HEK293 (cell line): Measurements from ENCODE around the gene CCDC73.

Experiments used
- HOXD13 ChIP-seq: sonication (generic); formaldehyde crosslinking; IDR thresholded peaks from 2 replicates; pipeline ENCODE4 v1.8.0; 2022; ENCODE audit warnings: missing genetic modification reagents, borderline replicate concordance
- RBAK ChIP-seq: fragments of 450-650 bp; formaldehyde crosslinking; IDR thresholded peaks from 2 replicates; pipeline ENCODE4 v1.5.1; 2016; ENCODE audit warnings: missing biosample characterization, missing genetic modification characterization
- SCRT1 ChIP-seq: fragments of 450-650 bp; formaldehyde crosslinking; IDR thresholded peaks from 2 replicates; pipeline ENCODE4 v1.5.1; 2016; ENCODE audit warnings: missing biosample characterization, missing genetic modification characterization, borderline replicate concordance
- SP2 ChIP-seq: fragments of 450-650 bp; formaldehyde crosslinking; IDR thresholded peaks from 2 replicates; pipeline ENCODE4 v1.5.1; 2016; ENCODE audit warnings: missing biosample characterization, missing genetic modification characterization
- SP3 ChIP-seq: fragments of 450-650 bp; formaldehyde crosslinking; IDR thresholded peaks from 2 replicates; pipeline ENCODE4 v1.5.1; 2016; ENCODE audit warnings: missing biosample characterization, missing genetic modification characterization
- ZBTB21 ChIP-seq: fragments of 450-650 bp; formaldehyde crosslinking; IDR thresholded peaks from 2 replicates; pipeline ENCODE4 v1.5.1; 2017; ENCODE audit warnings: missing biosample characterization, missing genetic modification characterization
- ZBTB48 ChIP-seq: fragments of 450-650 bp; formaldehyde crosslinking; IDR thresholded peaks from 2 replicates; pipeline ENCODE4 v1.5.1; 2016; ENCODE audit warnings: missing biosample characterization, missing genetic modification characterization
- ZBTB8A ChIP-seq: fragments of 450-650 bp; formaldehyde crosslinking; IDR thresholded peaks from 2 replicates; pipeline ENCODE4 v1.5.1; 2016; ENCODE audit warnings: missing biosample characterization, missing genetic modification characterization
- ZFP37 ChIP-seq: fragments of 450-650 bp; formaldehyde crosslinking; IDR thresholded peaks from 2 replicates; pipeline ENCODE4 v1.5.1; 2016; ENCODE audit warnings: missing biosample characterization, missing genetic modification characterization
- ZNF133 ChIP-seq: fragments of 450-650 bp; formaldehyde crosslinking; IDR thresholded peaks from 2 replicates; pipeline ENCODE4 v1.5.1; 2016; ENCODE audit warnings: missing biosample characterization, missing genetic modification characterization
- ZNF146 ChIP-seq: fragments of 450-650 bp; formaldehyde crosslinking; IDR thresholded peaks from 2 replicates; pipeline ENCODE4 v1.5.1; 2016; ENCODE audit warnings: missing biosample characterization, missing genetic modification characterization
- ZNF169 ChIP-seq: fragments of 450-650 bp; formaldehyde crosslinking; IDR thresholded peaks from 2 replicates; pipeline ENCODE4 v1.5.1; 2016; ENCODE audit warnings: missing biosample characterization, missing genetic modification characterization
- ZNF223 ChIP-seq: fragments of 450-650 bp; formaldehyde crosslinking; IDR thresholded peaks from 2 replicates; pipeline ENCODE4 v1.5.1; 2016; ENCODE audit warnings: missing biosample characterization, missing genetic modification characterization
- ZNF341 ChIP-seq: fragments of 450-650 bp; formaldehyde crosslinking; IDR thresholded peaks from 2 replicates; pipeline ENCODE4; 2016; ENCODE audit warnings: low read depth, missing biosample characterization, missing genetic modification characterization
- ZNF501 ChIP-seq: fragments of 450-650 bp; formaldehyde crosslinking; IDR thresholded peaks from 2 replicates; pipeline ENCODE4 v1.5.1; 2016; ENCODE audit warnings: missing biosample characterization, missing genetic modification characterization
- ZNF510 ChIP-seq: fragments of 450-650 bp; formaldehyde crosslinking; IDR thresholded peaks from 2 replicates; pipeline ENCODE4 v1.5.1; 2018; ENCODE audit warnings: mild to moderate bottlenecking, missing genetic modification characterization, missing biosample characterization; ENCODE audit not compliant: insufficient replicate concordance
- ZNF560 ChIP-seq: fragments of 450-650 bp; formaldehyde crosslinking; IDR thresholded peaks from 2 replicates; pipeline ENCODE4 v1.5.1; 2017; ENCODE audit warnings: missing biosample characterization, missing genetic modification characterization, borderline replicate concordance
- ZNF571 ChIP-seq: fragments of 450-650 bp; formaldehyde crosslinking; IDR thresholded peaks from 2 replicates; pipeline ENCODE4 v1.5.0; 2017; ENCODE audit warnings: missing biosample characterization, missing genetic modification characterization
- ZNF610 ChIP-seq: fragments of 450-650 bp; formaldehyde crosslinking; IDR thresholded peaks from 2 replicates; pipeline ENCODE4 v1.5.1; 2016; ENCODE audit warnings: missing biosample characterization, missing genetic modification characterization, borderline replicate concordance
- ZNF624 ChIP-seq: fragments of 450-650 bp; formaldehyde crosslinking; IDR thresholded peaks from 2 replicates; pipeline ENCODE4 v1.5.1; 2017; ENCODE audit warnings: missing biosample characterization, missing genetic modification characterization
- ZNF658 ChIP-seq: fragments of 450-650 bp; formaldehyde crosslinking; IDR thresholded peaks from 2 replicates; pipeline ENCODE4; 2016; ENCODE audit warnings: missing biosample characterization, missing genetic modification characterization
- ZNF670 ChIP-seq: fragments of 450-650 bp; formaldehyde crosslinking; IDR thresholded peaks from 2 replicates; pipeline ENCODE4 v1.5.1; 2016; ENCODE audit warnings: missing biosample characterization, missing genetic modification characterization, low read depth
- ZNF76 ChIP-seq: fragments of 450-650 bp; formaldehyde crosslinking; IDR thresholded peaks from 2 replicates; pipeline ENCODE4; 2016; ENCODE audit warnings: low read depth, missing biosample characterization, missing genetic modification characterization, borderline replicate concordance
- ZNF777 ChIP-seq: fragments of 450-650 bp; formaldehyde crosslinking; IDR thresholded peaks from 2 replicates; pipeline ENCODE4 v1.5.1; 2017; ENCODE audit warnings: missing biosample characterization, missing genetic modification characterization, borderline replicate concordance
- ZNF785 ChIP-seq: fragments of 450-650 bp; formaldehyde crosslinking; IDR thresholded peaks from 2 replicates; pipeline ENCODE4 v1.5.1; 2016; ENCODE audit warnings: missing biosample characterization, missing genetic modification characterization
- ZNF837 ChIP-seq: fragments of 450-650 bp; formaldehyde crosslinking; IDR thresholded peaks from 2 replicates; pipeline ENCODE4 v1.5.1; 2016; ENCODE audit warnings: missing biosample characterization, missing genetic modification characterization
- TF ChIP-seq, protein P1 (sequence below): fragments of 450-650 bp; formaldehyde crosslinking; IDR thresholded peaks from 2 replicates; pipeline ENCODE4 v1.5.1; 2016; ENCODE audit warnings: missing biosample characterization, missing genetic modification characterization
- TF ChIP-seq, protein P2 (sequence below): fragments of 450-650 bp; formaldehyde crosslinking; optimal IDR thresholded peaks from 2 replicates; pipeline ENCODE3; 2016; ENCODE audit warnings: missing biosample characterization, mild to moderate bottlenecking, missing genetic modification characterization
- TF ChIP-seq, protein P3 (sequence below): fragments of 450-650 bp; formaldehyde crosslinking; IDR thresholded peaks from 2 replicates; pipeline ENCODE4 v1.5.1; 2017; ENCODE audit warnings: missing biosample characterization, missing genetic modification characterization
- TF ChIP-seq, protein P4 (sequence below): fragments of 450-650 bp; formaldehyde crosslinking; IDR thresholded peaks from 2 replicates; pipeline ENCODE4 v1.5.1; 2016; ENCODE audit warnings: missing biosample characterization, missing genetic modification characterization
- TF ChIP-seq, protein P5 (sequence below): fragments of 450-650 bp; formaldehyde crosslinking; IDR thresholded peaks from 2 replicates; pipeline ENCODE4 v1.5.1; 2016; ENCODE audit warnings: missing biosample characterization, missing genetic modification characterization
- TF ChIP-seq, protein P6 (sequence below): IDR thresholded peaks from 2 replicates; pipeline ENCODE4 v1.6.1; 2011; ENCODE audit warnings: mild to moderate bottlenecking, low read depth, low read length, borderline replicate concordance

CCDC73 gene

DNA sequence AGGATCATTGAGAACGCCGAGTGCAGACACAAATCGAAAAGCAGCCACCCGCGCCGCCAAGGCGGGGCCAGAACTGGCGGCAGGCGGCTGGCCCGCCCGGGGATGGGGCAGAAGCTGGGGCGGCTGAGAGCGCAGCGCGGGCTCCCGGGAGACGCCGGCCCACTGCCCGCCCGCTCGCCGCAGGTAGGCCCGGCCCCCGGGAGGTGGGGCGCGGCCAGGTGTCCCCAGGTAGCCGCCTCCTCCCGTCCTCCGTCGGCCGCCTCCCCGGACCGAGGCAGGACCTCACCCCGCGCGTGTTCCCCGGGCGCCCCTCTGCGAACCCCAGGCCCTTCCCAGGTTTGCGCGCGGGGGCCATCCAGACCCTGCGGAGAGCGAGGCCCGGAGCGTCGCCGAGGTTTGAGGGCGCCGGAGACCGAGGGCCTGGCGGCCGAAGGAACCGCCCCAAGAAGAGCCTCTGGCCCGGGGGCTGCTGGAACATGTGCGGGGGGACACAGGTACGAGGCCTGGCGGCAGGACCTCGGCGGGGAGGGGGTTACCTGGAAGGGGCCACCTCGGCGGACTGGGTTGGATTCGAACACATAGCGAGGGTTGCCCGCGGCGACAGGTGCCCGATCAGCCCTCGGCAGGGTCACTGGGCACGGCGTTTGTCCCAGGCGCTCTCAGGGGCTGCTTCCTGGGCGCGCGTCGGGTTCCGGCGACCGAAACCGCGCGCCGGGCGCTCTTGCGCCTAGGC lies 35.4 kb upstream of the CCDC73 start, which contains the start of gene PRRG4 (continued):
- no peak for TF ChIP-seq ZNF624 (tag by site-specific recombination)
- no peak for TF ChIP-seq ZNF510
- TF ChIP-seq ZNF146 (tag by site-specific recombination): no peak
- peak; percentile 97 for TF ChIP-seq ZBTB8A (tag by site-specific recombination)
- TF ChIP-seq ZNF610: no peak
- TF ChIP-seq, protein P1, sequence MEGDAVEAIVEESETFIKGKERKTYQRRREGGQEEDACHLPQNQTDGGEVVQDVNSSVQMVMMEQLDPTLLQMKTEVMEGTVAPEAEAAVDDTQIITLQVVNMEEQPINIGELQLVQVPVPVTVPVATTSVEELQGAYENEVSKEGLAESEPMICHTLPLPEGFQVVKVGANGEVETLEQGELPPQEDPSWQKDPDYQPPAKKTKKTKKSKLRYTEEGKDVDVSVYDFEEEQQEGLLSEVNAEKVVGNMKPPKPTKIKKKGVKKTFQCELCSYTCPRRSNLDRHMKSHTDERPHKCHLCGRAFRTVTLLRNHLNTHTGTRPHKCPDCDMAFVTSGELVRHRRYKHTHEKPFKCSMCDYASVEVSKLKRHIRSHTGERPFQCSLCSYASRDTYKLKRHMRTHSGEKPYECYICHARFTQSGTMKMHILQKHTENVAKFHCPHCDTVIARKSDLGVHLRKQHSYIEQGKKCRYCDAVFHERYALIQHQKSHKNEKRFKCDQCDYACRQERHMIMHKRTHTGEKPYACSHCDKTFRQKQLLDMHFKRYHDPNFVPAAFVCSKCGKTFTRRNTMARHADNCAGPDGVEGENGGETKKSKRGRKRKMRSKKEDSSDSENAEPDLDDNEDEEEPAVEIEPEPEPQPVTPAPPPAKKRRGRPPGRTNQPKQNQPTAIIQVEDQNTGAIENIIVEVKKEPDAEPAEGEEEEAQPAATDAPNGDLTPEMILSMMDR (tag by site-specific recombination): no peak
- TF ChIP-seq ZNF76: 0 out of 2 replicates have a peak, but pooled peaks have one; percentile 8
- peak; percentile 29; the same call in 1 of the 2 replicates for TF ChIP-seq SP3 (tag by site-specific recombination)
- TF ChIP-seq ZNF777 (tag by site-specific recombination): peak; percentile 51; the same call in 1 of the 2 replicates
- TF ChIP-seq ZNF223 (tag by site-specific recombination): no peak
- 0 out of 2 replicates have a peak, but pooled peaks have one; percentile 21 for TF ChIP-seq ZFP37 (tag by site-specific recombination)
- no peak for TF ChIP-seq ZNF837 (tag by site-specific recombination)
- TF ChIP-seq, protein P2, sequence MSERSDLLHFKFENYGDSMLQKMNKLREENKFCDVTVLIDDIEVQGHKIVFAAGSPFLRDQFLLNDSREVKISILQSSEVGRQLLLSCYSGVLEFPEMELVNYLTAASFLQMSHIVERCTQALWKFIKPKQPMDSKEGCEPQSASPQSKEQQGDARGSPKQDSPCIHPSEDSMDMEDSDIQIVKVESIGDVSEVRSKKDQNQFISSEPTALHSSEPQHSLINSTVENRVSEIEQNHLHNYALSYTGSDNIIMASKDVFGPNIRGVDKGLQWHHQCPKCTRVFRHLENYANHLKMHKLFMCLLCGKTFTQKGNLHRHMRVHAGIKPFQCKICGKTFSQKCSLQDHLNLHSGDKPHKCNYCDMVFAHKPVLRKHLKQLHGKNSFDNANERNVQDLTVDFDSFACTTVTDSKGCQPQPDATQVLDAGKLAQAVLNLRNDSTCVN (tag by site-specific recombination): peak; percentile 77
- TF ChIP-seq RBAK (tag by site-specific recombination): no peak
- no peak for TF ChIP-seq ZNF133
- TF ChIP-seq ZNF785 (tag by site-specific recombination): no peak
- no peak for TF ChIP-seq HOXD13 (CRISPR knock-in tag)
- no peak for TF ChIP-seq ZNF670
- peak; percentile 59 for TF ChIP-seq ZNF341 (tag by site-specific recombination)
- TF ChIP-seq ZBTB48 (tag by site-specific recombination): no peak
- TF ChIP-seq, protein P3, sequence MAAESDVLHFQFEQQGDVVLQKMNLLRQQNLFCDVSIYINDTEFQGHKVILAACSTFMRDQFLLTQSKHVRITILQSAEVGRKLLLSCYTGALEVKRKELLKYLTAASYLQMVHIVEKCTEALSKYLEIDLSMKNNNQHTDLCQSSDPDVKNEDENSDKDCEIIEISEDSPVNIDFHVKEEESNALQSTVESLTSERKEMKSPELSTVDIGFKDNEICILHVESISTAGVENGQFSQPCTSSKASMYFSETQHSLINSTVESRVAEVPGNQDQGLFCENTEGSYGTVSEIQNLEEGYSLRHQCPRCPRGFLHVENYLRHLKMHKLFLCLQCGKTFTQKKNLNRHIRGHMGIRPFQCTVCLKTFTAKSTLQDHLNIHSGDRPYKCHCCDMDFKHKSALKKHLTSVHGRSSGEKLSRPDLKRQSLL (tag by site-specific recombination): no peak
- TF ChIP-seq, protein P4, sequence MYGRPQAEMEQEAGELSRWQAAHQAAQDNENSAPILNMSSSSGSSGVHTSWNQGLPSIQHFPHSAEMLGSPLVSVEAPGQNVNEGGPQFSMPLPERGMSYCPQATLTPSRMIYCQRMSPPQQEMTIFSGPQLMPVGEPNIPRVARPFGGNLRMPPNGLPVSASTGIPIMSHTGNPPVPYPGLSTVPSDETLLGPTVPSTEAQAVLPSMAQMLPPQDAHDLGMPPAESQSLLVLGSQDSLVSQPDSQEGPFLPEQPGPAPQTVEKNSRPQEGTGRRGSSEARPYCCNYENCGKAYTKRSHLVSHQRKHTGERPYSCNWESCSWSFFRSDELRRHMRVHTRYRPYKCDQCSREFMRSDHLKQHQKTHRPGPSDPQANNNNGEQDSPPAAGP: peak; percentile 9; the same call in 1 of the 2 replicates
- TF ChIP-seq SCRT1 (tag by site-specific recombination): peak; percentile 63; the same call in 1 of the 2 replicates
- TF ChIP-seq ZNF169 (tag by site-specific recombination): no peak
- TF ChIP-seq ZNF658 (tag by site-specific recombination): no peak
- no peak for TF ChIP-seq ZNF560 (tag by site-specific recombination)
- TF ChIP-seq, protein P5, sequence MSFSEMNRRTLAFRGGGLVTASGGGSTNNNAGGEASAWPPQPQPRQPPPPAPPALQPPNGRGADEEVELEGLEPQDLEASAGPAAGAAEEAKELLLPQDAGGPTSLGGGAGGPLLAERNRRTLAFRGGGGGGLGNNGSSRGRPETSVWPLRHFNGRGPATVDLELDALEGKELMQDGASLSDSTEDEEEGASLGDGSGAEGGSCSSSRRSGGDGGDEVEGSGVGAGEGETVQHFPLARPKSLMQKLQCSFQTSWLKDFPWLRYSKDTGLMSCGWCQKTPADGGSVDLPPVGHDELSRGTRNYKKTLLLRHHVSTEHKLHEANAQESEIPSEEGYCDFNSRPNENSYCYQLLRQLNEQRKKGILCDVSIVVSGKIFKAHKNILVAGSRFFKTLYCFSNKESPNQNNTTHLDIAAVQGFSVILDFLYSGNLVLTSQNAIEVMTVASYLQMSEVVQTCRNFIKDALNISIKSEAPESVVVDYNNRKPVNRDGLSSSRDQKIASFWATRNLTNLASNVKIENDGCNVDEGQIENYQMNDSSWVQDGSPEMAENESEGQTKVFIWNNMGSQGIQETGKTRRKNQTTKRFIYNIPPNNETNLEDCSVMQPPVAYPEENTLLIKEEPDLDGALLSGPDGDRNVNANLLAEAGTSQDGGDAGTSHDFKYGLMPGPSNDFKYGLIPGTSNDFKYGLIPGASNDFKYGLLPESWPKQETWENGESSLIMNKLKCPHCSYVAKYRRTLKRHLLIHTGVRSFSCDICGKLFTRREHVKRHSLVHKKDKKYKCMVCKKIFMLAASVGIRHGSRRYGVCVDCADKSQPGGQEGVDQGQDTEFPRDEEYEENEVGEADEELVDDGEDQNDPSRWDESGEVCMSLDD (tag by site-specific recombination): peak; percentile 57
- TF ChIP-seq, protein P6, sequence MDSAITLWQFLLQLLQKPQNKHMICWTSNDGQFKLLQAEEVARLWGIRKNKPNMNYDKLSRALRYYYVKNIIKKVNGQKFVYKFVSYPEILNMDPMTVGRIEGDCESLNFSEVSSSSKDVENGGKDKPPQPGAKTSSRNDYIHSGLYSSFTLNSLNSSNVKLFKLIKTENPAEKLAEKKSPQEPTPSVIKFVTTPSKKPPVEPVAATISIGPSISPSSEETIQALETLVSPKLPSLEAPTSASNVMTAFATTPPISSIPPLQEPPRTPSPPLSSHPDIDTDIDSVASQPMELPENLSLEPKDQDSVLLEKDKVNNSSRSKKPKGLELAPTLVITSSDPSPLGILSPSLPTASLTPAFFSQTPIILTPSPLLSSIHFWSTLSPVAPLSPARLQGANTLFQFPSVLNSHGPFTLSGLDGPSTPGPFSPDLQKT: no peak
- TF ChIP-seq ZNF571 (tag by site-specific recombination): no peak
- no peak for TF ChIP-seq ZBTB21
- TF ChIP-seq ZNF501 (tag by site-specific recombination): no peak
- TF ChIP-seq SP2: peak; percentile 41; the same call in 1 of the 2 replicates
